ENCODE results near the gene BDH1. TPM values are rescaled to one million over a fixed set of nuclear protein-coding genes. Genes with fewer than 3 reads are reported as not detected.

The BDH1 gene
- total RNA-seq, 2 donors from 2014 or later, result 32.5 to 49.0 TPM

GRCh38 chr3:197511130-197511529 lies 44.6 kb downstream of the BDH1 start:
- WGBS, 2 experiments (ENCODE audit: insufficient coverage in 1 of 2, insufficient read length in 1 of 2), result 91 to 97% methylated on average over 4 to 6 of the region's 6 CpGs
- H3K27ac ChIP-seq (ENCODE audit: low read depth, low read length), result no peak overlapping the region
- H3K4me1 Mint-ChIP-seq, result peaks cover 2% of the 10 kb centered on the region
- H3K27ac Mint-ChIP-seq, result no peak overlapping the region
- H3K9me3 ChIP-seq (ENCODE audit: control insufficient read depth, low read length), result no peaks in the 10 kb centered on the region
- peaks cover 5% of the 10 kb centered on the region for H3K27me3 Mint-ChIP-seq (ENCODE audit: insufficient read depth)
- no peaks in the 10 kb centered on the region for H3K36me3 ChIP-seq (ENCODE audit: control insufficient read depth, insufficient read depth, low read length)
- DNase-seq, result no peak
- H3K4me3 ChIP-seq (ENCODE audit: low read length), result no peak overlapping the region
- H3K4me1 ChIP-seq (ENCODE audit: control insufficient read depth, insufficient read depth, low read length), result no peaks in the 10 kb centered on the region
- H3K9ac ChIP-seq (ENCODE audit: extremely low read depth, low read length, poor library complexity, severe bottlenecking), result no peak overlapping the region
- peaks cover 8% of the 10 kb centered on the region for H3K27me3 ChIP-seq (ENCODE audit: control insufficient read depth, insufficient read depth, low read length, poor library complexity, severe bottlenecking)
- H3K9me3 Mint-ChIP-seq, result no peaks in the 10 kb centered on the region
- TF ChIP-seq CTCF (conservative IDR thresholded peaks at IDR 0.05), result no peak
- H3K36me3 Mint-ChIP-seq (ENCODE audit: low read depth), result peaks cover 35% of the 10 kb centered on the region
- H3K4me3 Mint-ChIP-seq, result no peak overlapping the region

GRCh38 chr3:197510642-197511018 lies 45.1 kb downstream of the BDH1 start:
- Histone ChIP-seq H3K4me3 (ENCODE audit: low read length) (no peak overlapping the region), H3K36me3 (ENCODE audit: control insufficient read depth, insufficient read depth, low read length) (no peaks in the 10 kb centered on the region), H3K27ac (ENCODE audit: low read depth, low read length) (no peak overlapping the region), H3K9me3 (ENCODE audit: control insufficient read depth, low read length) (no peaks in the 10 kb centered on the region), H3K9ac (ENCODE audit: extremely low read depth, low read length, poor library complexity, severe bottlenecking) (no peak overlapping the region), H3K27me3 (ENCODE audit: control insufficient read depth, insufficient read depth, low read length, poor library complexity, severe bottlenecking) (peaks cover 8% of the 10 kb centered on the region), H3K4me1 (ENCODE audit: control insufficient read depth, insufficient read depth, low read length) (no peaks in the 10 kb centered on the region)
- Mint-ChIP-seq H3K4me3 (no peak overlapping the region), H3K36me3 (ENCODE audit: low read depth) (peaks cover 32% of the 10 kb centered on the region), H3K27ac (no peak overlapping the region), H3K9me3 (no peaks in the 10 kb centered on the region), H3K27me3 (ENCODE audit: insufficient read depth) (peaks cover 5% of the 10 kb centered on the region), H3K4me1 (peaks cover 2% of the 10 kb centered on the region)
- WGBS, 2 experiments (ENCODE audit: insufficient coverage in 1 of 2, insufficient read length in 1 of 2), result 97% methylated on average over 6 of the region's 6 CpGs; no CpG with 5 or more reads in 1 of the 2 experiments
- TF ChIP-seq CTCF (conservative IDR thresholded peaks at IDR 0.05), result no peak
- no peak for DNase-seq

GRCh38 chr3:197508924-197509775 lies 46.6 kb downstream of the BDH1 start:
- Histone ChIP-seq H3K9ac (ENCODE audit: extremely low read depth, low read length, poor library complexity, severe bottlenecking) (no peak overlapping the region), H3K4me3 (ENCODE audit: low read length) (no peak overlapping the region), H3K27me3 (ENCODE audit: control insufficient read depth, insufficient read depth, low read length, poor library complexity, severe bottlenecking) (peaks cover 8% of the 10 kb centered on the region), H3K4me1 (ENCODE audit: control insufficient read depth, insufficient read depth, low read length) (no peaks in the 10 kb centered on the region), H3K36me3 (ENCODE audit: control insufficient read depth, insufficient read depth, low read length) (no peaks in the 10 kb centered on the region), H3K9me3 (ENCODE audit: control insufficient read depth, low read length) (no peaks in the 10 kb centered on the region), H3K27ac (ENCODE audit: low read depth, low read length) (peak overlapping the region; percentile 92)
- H3K36me3 Mint-ChIP-seq (ENCODE audit: low read depth), result peaks cover 20% of the 10 kb centered on the region
- H3K27ac Mint-ChIP-seq, result no peak overlapping the region
- no peak for TF ChIP-seq CTCF (conservative IDR thresholded peaks at IDR 0.05)
- peaks cover 2% of the 10 kb centered on the region for H3K4me1 Mint-ChIP-seq
- 91 to 95% methylated on average over 25 to 27 of the region's 27 CpGs for WGBS, 2 experiments (ENCODE audit: insufficient coverage in 1 of 2, insufficient read length in 1 of 2)
- no peaks in the 10 kb centered on the region for H3K9me3 Mint-ChIP-seq
- H3K27me3 Mint-ChIP-seq (ENCODE audit: insufficient read depth), result peaks cover 5% of the 10 kb centered on the region
- no peak for DNase-seq
- no peak overlapping the region for H3K4me3 Mint-ChIP-seq

Data from endodermal cell (in vitro differentiated cells).